Measurements from ENCODE around the gene ARHGEF9. TPM values are rescaled to one million over a fixed set of nuclear protein-coding genes. Genes with fewer than 3 reads are reported as not detected.

ARHGEF9 gene
- total RNA-seq, 2 experiments from 2014 or later = 19.1 to 19.5 TPM

DNA sequence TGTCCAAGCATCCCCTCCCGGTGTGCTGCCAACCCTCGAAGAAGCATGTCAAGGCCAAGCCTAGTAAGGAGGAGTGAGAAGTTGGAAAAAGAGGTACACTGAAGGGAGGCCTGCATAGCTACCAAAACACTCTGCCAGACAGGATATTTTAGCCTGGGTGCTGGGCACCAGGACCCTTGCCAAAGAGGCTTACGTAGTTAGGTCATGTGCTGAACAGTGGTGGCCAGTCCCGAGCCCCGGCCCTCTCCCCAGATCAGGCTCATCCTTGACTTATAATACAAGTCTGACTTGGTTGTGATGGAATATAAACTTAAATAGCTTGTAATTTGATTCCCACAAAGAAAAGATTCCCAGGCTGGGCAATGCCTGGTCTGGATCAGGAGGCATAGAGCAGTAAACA, 149.3 kb downstream of the ARHGEF9 start:
- no peak for DNase-seq
- no peak for ATAC-seq (ENCODE audit: poor library complexity)
- no peak for TF ChIP-seq CTCF (IDR thresholded peaks at IDR 0.05)
- H3K36me3 Mint-ChIP-seq (ENCODE audit: low read depth) = peaks cover 93% of the 10 kb centered on the region
- no peak overlapping the region for H3K4me3 Mint-ChIP-seq
- H3K36me3 ChIP-seq (ENCODE audit: insufficient read depth, low read length) = peaks cover 6% of the 10 kb centered on the region
- CTCF ChIA-PET = no interaction called here
- intact Hi-C loops (cut with DNase I, micrococcal nuclease) = no loop called here
- H3K9me3 Mint-ChIP-seq = peaks cover 2% of the 10 kb centered on the region
- H3K27me3 ChIP-seq (ENCODE audit: control insufficient read depth in 1 of 2, insufficient read depth in 2 of 2, low read length in 2 of 2) = no peaks in the 10 kb centered on the region
- no peaks in the 10 kb centered on the region for H3K4me1 ChIP-seq (ENCODE audit: insufficient read depth, low read length)
- no peak overlapping the region for H3K27ac ChIP-seq (ENCODE audit: low read depth in 1 of 2, low read length in 2 of 2)
- no peaks in the 10 kb centered on the region for H3K4me1 Mint-ChIP-seq (ENCODE audit: low read depth)
- H3K27ac Mint-ChIP-seq = no peak overlapping the region
- POLR2A ChIA-PET = no interaction called here
- no peaks in the 10 kb centered on the region for H3K27me3 Mint-ChIP-seq
- H3K4me3 ChIP-seq (ENCODE audit: low read length) = no peak overlapping the region
- peaks cover 0 to 4% of the 10 kb centered on the region in 2 experiments for H3K9me3 ChIP-seq (ENCODE audit: control insufficient read depth in 1 of 2, insufficient read depth in 1 of 2, low read length in 2 of 2)

DNA sequence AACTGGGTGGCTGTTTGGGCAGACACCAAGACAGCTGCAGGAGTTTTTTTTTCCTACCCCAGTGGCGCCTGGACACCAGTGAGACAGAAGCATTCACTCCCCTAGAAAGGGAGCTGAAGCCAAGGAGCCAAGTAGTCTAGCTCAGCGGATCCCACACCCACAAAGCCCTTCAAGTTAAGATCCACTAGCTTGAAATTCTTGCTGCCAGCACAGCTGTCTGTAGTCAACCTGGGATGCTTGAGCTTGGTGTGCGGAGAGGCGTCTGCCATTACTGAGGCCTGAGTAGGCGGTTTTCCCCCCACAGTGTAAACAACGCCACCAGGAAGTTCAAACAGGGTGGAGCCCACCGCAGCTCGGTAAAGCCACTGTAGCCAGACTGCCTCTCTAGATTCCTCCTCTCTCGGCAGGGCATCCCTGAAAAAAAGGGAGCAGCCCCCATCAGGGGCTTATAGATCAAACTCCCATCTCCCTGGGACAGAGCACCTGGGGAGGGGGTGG, 171.4 kb downstream of the ARHGEF9 start:
- Mint-ChIP-seq H3K4me1 (ENCODE audit: low read depth) (no peaks in the 10 kb centered on the region), H3K27ac (no peak overlapping the region), H3K9me3 (no peaks in the 10 kb centered on the region), H3K36me3 (ENCODE audit: low read depth) (no peaks in the 10 kb centered on the region), H3K27me3 (no peaks in the 10 kb centered on the region), H3K4me3 (no peak overlapping the region)
- TF ChIP-seq CTCF (IDR thresholded peaks at IDR 0.05) = no peak
- Histone ChIP-seq H3K4me3 (ENCODE audit: low read length) (no peak overlapping the region), H3K27me3 (ENCODE audit: control insufficient read depth in 1 of 2, insufficient read depth in 2 of 2, low read length in 2 of 2) (no peaks in the 10 kb centered on the region), H3K9me3 (ENCODE audit: control insufficient read depth in 1 of 2, insufficient read depth in 1 of 2, low read length in 2 of 2) (no peaks in the 10 kb centered on the region), H3K4me1 (ENCODE audit: insufficient read depth, low read length) (no peaks in the 10 kb centered on the region), H3K36me3 (ENCODE audit: insufficient read depth, low read length) (no peaks in the 10 kb centered on the region), H3K27ac (ENCODE audit: low read depth in 1 of 2, low read length in 2 of 2) (no peak overlapping the region)
- ChIA-PET CTCF (no interaction called here), POLR2A (no interaction called here)
- intact Hi-C loops (cut with DNase I, micrococcal nuclease) = no loop called here
- no peak for ATAC-seq (ENCODE audit: poor library complexity)
- no peak for DNase-seq

GRCh38 chrX:63585936-63586335, 199.1 kb downstream of the ARHGEF9 start:
- no peaks in the 10 kb centered on the region for H3K9me3 Mint-ChIP-seq
- H3K4me3 Mint-ChIP-seq = no peak overlapping the region
- Histone ChIP-seq H3K9me3 (ENCODE audit: control insufficient read depth in 1 of 2, insufficient read depth in 1 of 2, low read length in 2 of 2) (no peaks in the 10 kb centered on the region), H3K27me3 (ENCODE audit: control insufficient read depth in 1 of 2, insufficient read depth in 2 of 2, low read length in 2 of 2) (no peaks in the 10 kb centered on the region), H3K36me3 (ENCODE audit: insufficient read depth, low read length) (no peaks in the 10 kb centered on the region), H3K27ac (ENCODE audit: low read depth in 1 of 2, low read length in 2 of 2) (no peak overlapping the region), H3K4me3 (ENCODE audit: low read length) (no peak overlapping the region), H3K4me1 (ENCODE audit: insufficient read depth, low read length) (no peaks in the 10 kb centered on the region)
- DNase-seq (no peak), ATAC-seq (ENCODE audit: poor library complexity) (no peak)
- ChIA-PET POLR2A (no interaction called here), CTCF (no interaction called here)
- no peak overlapping the region for H3K27ac Mint-ChIP-seq
- H3K4me1 Mint-ChIP-seq (ENCODE audit: low read depth) = no peaks in the 10 kb centered on the region
- H3K27me3 Mint-ChIP-seq = no peaks in the 10 kb centered on the region
- intact Hi-C loops (cut with DNase I, micrococcal nuclease) = no loop called here
- TF ChIP-seq CTCF (IDR thresholded peaks at IDR 0.05) = no peak
- H3K36me3 Mint-ChIP-seq (ENCODE audit: low read depth) = no peaks in the 10 kb centered on the region

Small RNA genes within 50 kb of the gene (microRNA-seq; reads per million reads assigned to microRNA genes)
- gene MIR1468 (ENCODE audit: borderline microRNAs expressed, borderline replicate concordance) = 4.9 reads per million, percentile 24 among the genes with 10 or more reads in this experiment

Measured in CD4-positive, alpha-beta T cell (primary cell).